K562 (cell line): Measurements from ENCODE around the gene RREB1. TPM values are rescaled to one million over a fixed set of nuclear protein-coding genes. Genes with fewer than 3 reads are reported as not detected.
A peak's percentile ranks its signal among the peaks of the same experiment; 100 is the strongest.

Source experiments
- ASH1L ChIP-seq: fragments of 450-650 bp; IDR thresholded peaks from 2 replicates; pipeline ENCODE4 v1.6.1; 2018; ENCODE audit warnings: borderline replicate concordance, mild to moderate bottlenecking, low read depth; ENCODE audit not compliant: partially characterized antibody
- CHD2 ChIP-seq: IDR thresholded peaks from 2 replicates; pipeline ENCODE4 v1.6.1; 2011; ENCODE audit warnings: low read depth, low read length
- DDX20 ChIP-seq: fragments of 450-650 bp; IDR thresholded peaks from 2 replicates; pipeline ENCODE4 v1.6.1; 2016; ENCODE audit warnings: missing genetic modification characterization, low read depth, mild to moderate bottlenecking, missing compliant biosample characterization, moderate library complexity
- HDGF ChIP-seq: fragments of 450-650 bp; IDR thresholded peaks from 2 replicates; pipeline ENCODE4 v1.6.1; 2016
- HSF4 ChIP-seq: fragments of 250-450 bp; sonication (Bioruptor Pico); IDR thresholded peaks from 2 replicates; pipeline ENCODE4 v2.1.2; 2022; ENCODE audit warnings: mild to moderate bottlenecking, moderate library complexity, borderline replicate concordance
- KDM5B ChIP-seq: fragments of 200-600 bp; sonication (generic); IDR thresholded peaks from 2 replicates; pipeline ENCODE4 v1.6.1; 2012; ENCODE audit warnings: low read depth, mild to moderate bottlenecking, moderate library complexity, low read length, control low read depth, inconsistent platforms; ENCODE audit not compliant: insufficient replicate concordance
- NBN ChIP-seq: fragments of 450-650 bp; IDR thresholded peaks from 2 replicates; pipeline ENCODE4 v1.6.1; 2016; ENCODE audit warnings: low read depth, mild to moderate bottlenecking
- NELFE ChIP-seq: IDR thresholded peaks from 2 replicates; pipeline ENCODE4 v1.6.1; 2011; ENCODE audit warnings: mild to moderate bottlenecking; ENCODE audit not compliant: insufficient read depth, insufficient read length
- NFE2L1 ChIP-seq: fragments of 450-650 bp; IDR thresholded peaks from 2 replicates; pipeline ENCODE4 v1.6.1; 2016; ENCODE audit warnings: missing genetic modification characterization, low read depth, mild to moderate bottlenecking, missing compliant biosample characterization, moderate library complexity, borderline replicate concordance
- NR3C1 ChIP-seq: sonication (generic); formaldehyde crosslinking; IDR thresholded peaks from 2 replicates; pipeline ENCODE4 v1.8.1; 2022; ENCODE audit warnings: missing genetic modification reagents
- POLR2A ChIP-seq: fragments of 450-650 bp; conservative IDR thresholded peaks from 2 replicates; pipeline ENCODE4 v1.6.1; 2016
- RAD51 ChIP-seq: fragments of 450-650 bp; IDR thresholded peaks from 2 replicates; pipeline ENCODE4 v1.7.1; 2016; ENCODE audit warnings: low read depth, mild to moderate bottlenecking, borderline replicate concordance
- RBFOX2 ChIP-seq: fragments of 200-400 bp; formaldehyde crosslinking; IDR thresholded peaks from 2 replicates; pipeline ENCODE4 v1.6.1; 2017; ENCODE audit warnings: low read depth, mild to moderate bottlenecking, low read length, moderate library complexity
- SMAD2 ChIP-seq: fragments of 150-350 bp; IDR thresholded peaks from 2 replicates; pipeline ENCODE4 v1.6.1; 2014; ENCODE audit warnings: low read depth, mild to moderate bottlenecking, low read length
- TCF7L2 ChIP-seq: fragments of 150-350 bp; IDR thresholded peaks from 2 replicates; pipeline ENCODE4 v1.6.1; 2016; ENCODE audit warnings: low read depth, mild to moderate bottlenecking, low read length, moderate library complexity
- TCFL5 ChIP-seq: fragments of 250-450 bp; sonication (Bioruptor Pico); conservative IDR thresholded peaks from 2 replicates; pipeline ENCODE4 v1.6.1; 2021; ENCODE audit warnings: mild to moderate bottlenecking, moderate library complexity, matching md5 sums
- TFAP4 ChIP-seq: sonication (generic); formaldehyde crosslinking; IDR thresholded peaks from 2 replicates; pipeline ENCODE4 v1.8.0; 2022; ENCODE audit warnings: missing genetic modification reagents, mild to moderate bottlenecking, moderate library complexity, borderline replicate concordance
- U2AF1 ChIP-seq: fragments of 200-400 bp; formaldehyde crosslinking; optimal IDR thresholded peaks from 2 replicates; pipeline ENCODE3; 2017; ENCODE audit warnings: mild to moderate bottlenecking, low read depth, low read length, moderate library complexity
- YY1 ChIP-seq, 3 experiments: IDR thresholded peaks; 2 replicates each; pipeline ENCODE4 v1.6.1; 2011; ENCODE audit warnings: low read length in 2 of 3, mild to moderate bottlenecking in 2 of 3, moderate library complexity in 2 of 3, borderline replicate concordance in 1 of 3, control low read depth in 1 of 3, low read depth in 1 of 3; ENCODE audit not compliant: insufficient read depth in 3 of 3, insufficient replicate concordance in 2 of 3, control insufficient read depth in 1 of 3, insufficient read length in 1 of 3; ENCODE audit errors: extremely low read depth in 1 of 3
- ZFP36 ChIP-seq: fragments of 150-350 bp; IDR thresholded peaks from 2 replicates; pipeline ENCODE4 v1.6.1; 2018; ENCODE audit warnings: low read length, low read depth; ENCODE audit not compliant: partially characterized antibody
- ZFP91 ChIP-seq: sonication (generic); formaldehyde crosslinking; IDR thresholded peaks from 2 replicates; pipeline ENCODE4 v1.8.0; 2022; ENCODE audit warnings: mild to moderate bottlenecking, missing genetic modification reagents
- ZNF24 ChIP-seq: fragments of 450-650 bp; IDR thresholded peaks from 2 replicates; pipeline ENCODE4 v1.6.1; 2016
- ZNF274 ChIP-seq: IDR thresholded peaks from 2 replicates; pipeline ENCODE4 v1.6.1; 2011; ENCODE audit warnings: low read depth, mild to moderate bottlenecking, low read length, moderate library complexity, borderline replicate concordance
- ZNF655 ChIP-seq: fragments of 250-450 bp; sonication (Bioruptor Pico); IDR thresholded peaks from 2 replicates; pipeline ENCODE4 v1.5.0; 2021
- ZNF668 ChIP-seq: fragments of 250-450 bp; sonication (Bioruptor Pico); IDR thresholded peaks from 2 replicates; pipeline ENCODE4 v1.8.0; 2022; ENCODE audit warnings: mild to moderate bottlenecking, inconsistent platforms
- ZSCAN29 ChIP-seq: fragments of 450-650 bp; IDR thresholded peaks from 2 replicates; pipeline ENCODE4 v1.6.1; 2017
- polyA plus RNA-seq, 8 experiments: library from polyadenylated mRNA; depleted of rRNA in 4 of 8; stranded (reverse) in 5 of 8; unstranded in 3 of 8; fragments of >200 nt; fragmentation: Nextera tagmentation in 2 of 8; fragmentation: Illumina TruSeq in 1 of 8; extraction: Ambion mirVana in 2 of 8; extraction: Trizol in 1 of 8; gene quantifications; 2 replicates each; pipeline versions ENCODE4 v1.2.1 to v1.2.3, GENCODE V29; 2011 to 2014; ENCODE audit warnings: inconsistent platforms in 1 of 8, missing spikeins in 1 of 8
- total RNA-seq, 7 experiments: library from RNA; depleted of rRNA in 6 of 7; stranded (reverse); fragments of >200 nt in 6 of 7; fragmentation: Illumina TruSeq in 2 of 7; extraction: Trizol in 2 of 7; gene quantifications; 2 replicates each; pipeline versions ENCODE4 v1.2.1 to v1.2.3, GENCODE V29; 2011 to 2021; ENCODE audit warnings: low replicate concordance in 1 of 7

The RREB1 gene
- total and polyA plus RNA-seq, 9 of the 15 experiments (the other 6 are each of a cell fraction or from before 2014, with no cell fraction given): 3.3 to 64.2 (median 19.3) TPM

- TF ChIP-seq ZNF655 (CRISPR knock-in tag) (no peak), ZFP91 (CRISPR knock-in tag) (no peak), ZNF668 (0 out of 2 replicates have a peak, but pooled peaks have one; percentile 53), SMAD2 (no peak), ZFP36 (no peak), HDGF (no peak), NR3C1 (CRISPR knock-in tag) (no peak), TCF7L2 (no peak), TFAP4 (no peak), ASH1L (peak; percentile 24), ZNF274 (no peak), YY1 (IDR thresholded peaks at IDR 0.05; ENCODE audit: borderline replicate concordance in 1 of 3, control insufficient read depth in 1 of 3, extremely low read depth in 1 of 3, insufficient read depth in 3 of 3, insufficient read length in 1 of 3, insufficient replicate concordance in 2 of 3, low read depth in 1 of 3, low read length in 2 of 3) (no peak), CHD2 (no peak), NBN (0 out of 2 replicates have a peak, but pooled peaks have one; percentile 30), U2AF1 (no peak), NELFE (no peak), ZNF24 (no peak), RAD51 (no peak), ZSCAN29 (no peak), HSF4 (CRISPR knock-in tag) (peak; percentile 37; the same call in 1 of the 2 replicates), POLR2A (peak; percentile 40), KDM5B (peak; percentile 45), TCFL5 (no peak), RBFOX2 (peak; percentile 56; the same call in 1 of the 2 replicates), NFE2L1 (tag) (no peak), DDX20 (tag) (no peak)
These were observed 93.1 kb downstream of the RREB1 start (continued) for GRCh38 chr6:7200598-7201443.
